Activated T-cell treated with anti-CD3 and anti-CD28 coated beads, Interleukin-2, amount 50 U/mL, for 24 hours (primary cell): ENCODE data around the gene CD4.

ENCODE experiments used
- DNase-seq: peaks from one replicate; pipeline ENCODE4 v3.0.0-alpha.2; 2020
- H3K27ac Mint-ChIP-seq: 2 replicates; pipeline ENCODE4 v1.8.0; 2020; ENCODE audit warnings: mild to moderate bottlenecking, mixed read lengths
- H3K27me3 Mint-ChIP-seq: 2 replicates; pipeline ENCODE4 v1.8.0; 2020; ENCODE audit warnings: mixed read lengths
- H3K36me3 Mint-ChIP-seq: 2 replicates; pipeline ENCODE4 v1.8.0; 2020; ENCODE audit warnings: low read depth, mixed read lengths
- H3K4me1 Mint-ChIP-seq: 2 replicates; pipeline ENCODE4 v1.8.0; 2020; ENCODE audit warnings: low read depth, mixed read lengths
- H3K4me3 Mint-ChIP-seq: 2 replicates; pipeline ENCODE4 v1.8.0; 2020; ENCODE audit warnings: mild to moderate bottlenecking, moderate library complexity, mixed read lengths
- H3K9me3 Mint-ChIP-seq: 2 replicates; pipeline ENCODE4 v1.8.0; 2020; ENCODE audit warnings: mixed read lengths

CD4 gene

GRCh38 chr12:6757028-6757690 is 32.2 kb upstream of the CD4 start:
- Mint-ChIP-seq H3K4me3 (no peak overlapping the region), H3K9me3 (no peaks in the 10 kb centered on the region), H3K36me3 (peaks cover 10% of the 10 kb centered on the region), H3K27ac (no peak overlapping the region), H3K4me1 (peaks cover 12% of the 10 kb centered on the region), H3K27me3 (peaks cover 4% of the 10 kb centered on the region)
- DNase-seq, result no peak

GRCh38 chr12:6758506-6759095 is 30.7 kb upstream of the CD4 start:
- no peak overlapping the region for H3K4me3 Mint-ChIP-seq
- no peak overlapping the region for H3K27ac Mint-ChIP-seq
- H3K9me3 Mint-ChIP-seq, result no peaks in the 10 kb centered on the region
- DNase-seq, result no peak
- H3K27me3 Mint-ChIP-seq, result peaks cover 4% of the 10 kb centered on the region
- H3K4me1 Mint-ChIP-seq, result peaks cover 9% of the 10 kb centered on the region
- no peaks in the 10 kb centered on the region for H3K36me3 Mint-ChIP-seq

- no peaks in the 10 kb centered on the region for H3K36me3 Mint-ChIP-seq
- peaks cover 12% of the 10 kb centered on the region for H3K4me1 Mint-ChIP-seq
- H3K9me3 Mint-ChIP-seq, result no peaks in the 10 kb centered on the region
- no peak overlapping the region for H3K4me3 Mint-ChIP-seq
- H3K27me3 Mint-ChIP-seq, result peaks cover 12% of the 10 kb centered on the region
- no peak for DNase-seq
- no peak overlapping the region for H3K27ac Mint-ChIP-seq
These were observed 29.6 kb upstream of the CD4 start for GRCh38 chr12:6759741-6760140.

- H3K36me3 Mint-ChIP-seq, result peaks cover 7% of the 10 kb centered on the region
- peaks cover 35% of the 10 kb centered on the region for H3K27me3 Mint-ChIP-seq
- no peak overlapping the region for H3K4me3 Mint-ChIP-seq
- H3K4me1 Mint-ChIP-seq, result peaks cover 33% of the 10 kb centered on the region
- no peaks in the 10 kb centered on the region for H3K9me3 Mint-ChIP-seq
- H3K27ac Mint-ChIP-seq, result no peak overlapping the region
- no peak for DNase-seq
These were observed 25.9 kb upstream of the CD4 start for GRCh38 chr12:6763380-6763779.

GRCh38 chr12:6764011-6764828 is 25.1 kb upstream of the CD4 start:
- Mint-ChIP-seq H3K9me3 (no peaks in the 10 kb centered on the region), H3K36me3 (peaks cover 7% of the 10 kb centered on the region), H3K27me3 (peaks cover 43% of the 10 kb centered on the region), H3K27ac (no peak overlapping the region), H3K4me1 (peaks cover 35% of the 10 kb centered on the region), H3K4me3 (peak overlapping the region; percentile 34)
- DNase-seq, result peak; percentile 48

GRCh38 chr12:6765048-6765633 is 24.2 kb upstream of the CD4 start:
- Mint-ChIP-seq H3K27me3 (peaks cover 45% of the 10 kb centered on the region), H3K4me3 (peak overlapping the region; percentile 55)

GRCh38 chr12:6765634-6766581 is 23.4 kb upstream of the CD4 start, which contains the start of gene PTMS:
Gene PTMS (plus strand): TSS chr12:6766363. CDS start chr12:6766706, 343 bp downstream.
- Mint-ChIP-seq H3K4me3 (peak within 1 kb of the TSS; percentile 85), H3K27me3 (peaks cover 47% of the 10 kb centered on the region), H3K27ac (peak within 1 kb of the TSS; percentile 74), H3K9me3 (no peaks in the 10 kb centered on the region), H3K4me1 (peaks cover 46% of the 10 kb centered on the region), H3K36me3 (peaks cover 14% of the 10 kb centered on the region)
- DNase-seq, result peak; percentile 61

More at GRCh38 chr12:6765048-6765633, 24.2 kb upstream of the CD4 start:
- no peaks in the 10 kb centered on the region for H3K9me3 Mint-ChIP-seq
- H3K27ac Mint-ChIP-seq, result peak overlapping the region; percentile 4
- no peak for DNase-seq
- H3K36me3 Mint-ChIP-seq, result peaks cover 12% of the 10 kb centered on the region
- H3K4me1 Mint-ChIP-seq, result peaks cover 42% of the 10 kb centered on the region

GRCh38 chr12:6766651-6767349 is 22.5 kb upstream of the CD4 start:
- Mint-ChIP-seq H3K9me3 (no peaks in the 10 kb centered on the region), H3K4me3 (peak overlapping the region; percentile 85), H3K36me3 (peaks cover 18% of the 10 kb centered on the region), H3K27ac (peak overlapping the region; percentile 74), H3K4me1 (peaks cover 55% of the 10 kb centered on the region), H3K27me3 (peaks cover 48% of the 10 kb centered on the region)
- DNase-seq, result peak; percentile 77

- Mint-ChIP-seq H3K36me3 (peaks cover 23% of the 10 kb centered on the region), H3K4me1 (peaks cover 62% of the 10 kb centered on the region), H3K4me3 (peak overlapping the region; percentile 85), H3K9me3 (no peaks in the 10 kb centered on the region), H3K27ac (peak overlapping the region; percentile 74), H3K27me3 (peaks cover 48% of the 10 kb centered on the region)
- no peak for DNase-seq
These were observed 21.7 kb upstream of the CD4 start for GRCh38 chr12:6767353-6768319.

GRCh38 chr12:6768437-6768914 is 20.9 kb upstream of the CD4 start:
- Mint-ChIP-seq H3K4me3 (peak overlapping the region; percentile 85), H3K4me1 (peaks cover 69% of the 10 kb centered on the region), H3K36me3 (peaks cover 31% of the 10 kb centered on the region), H3K27ac (no peak overlapping the region), H3K27me3 (peaks cover 48% of the 10 kb centered on the region), H3K9me3 (no peaks in the 10 kb centered on the region)
- no peak for DNase-seq

GRCh38 chr12:6768990-6769389 is 20.3 kb upstream of the CD4 start:
- H3K4me1 Mint-ChIP-seq, result peaks cover 69% of the 10 kb centered on the region
- H3K27me3 Mint-ChIP-seq, result peaks cover 48% of the 10 kb centered on the region
- H3K4me3 Mint-ChIP-seq, result no peak overlapping the region
- H3K36me3 Mint-ChIP-seq, result peaks cover 33% of the 10 kb centered on the region
- DNase-seq, result no peak
- no peaks in the 10 kb centered on the region for H3K9me3 Mint-ChIP-seq
- H3K27ac Mint-ChIP-seq, result no peak overlapping the region

- H3K9me3 Mint-ChIP-seq, result no peaks in the 10 kb centered on the region
- H3K36me3 Mint-ChIP-seq, result peaks cover 40% of the 10 kb centered on the region
- H3K27me3 Mint-ChIP-seq, result peaks cover 41% of the 10 kb centered on the region
- H3K4me1 Mint-ChIP-seq, result peaks cover 69% of the 10 kb centered on the region
- H3K4me3 Mint-ChIP-seq, result no peak overlapping the region
- DNase-seq, result no peak
- peak overlapping the region; percentile 29 for H3K27ac Mint-ChIP-seq
These were observed 19.7 kb upstream of the CD4 start for GRCh38 chr12:6769666-6770065.
